ENCODE measurements around the gene ERN1. TPM values are rescaled to one million over a fixed set of nuclear protein-coding genes. Genes with fewer than 3 reads are reported as not detected.

Gene ERN1
- total RNA-seq, 4 donors from 2014 or later, result 9.7 to 27.5 (median 13.8) TPM

GRCh38 chr17:63996430-63997182 is 133.3 kb downstream of the ERN1 start:
- Histone ChIP-seq H3K9me3 (no peaks in the 10 kb centered on the region), H3K36me3 (no peaks in the 10 kb centered on the region), H3K4me3 (no peak overlapping the region), H3K27ac (peak overlapping the region in 1 of 4 donors; percentile 51), H3K4me1 (peaks cover 15 to 16% of the 10 kb centered on the region in 2 donors), H3K27me3 (peaks cover 12 to 23% (median 18%) of the 10 kb centered on the region in 3 donors)
- TF ChIP-seq CTCF (IDR thresholded peaks at IDR 0.05 in 4 of 5, conservative IDR thresholded peaks at IDR 0.05 in 1 of 5), result no peak
- TF ChIP-seq POLR2A (IDR thresholded peaks at IDR 0.05), result no peak
- DNase-seq (no peak), ATAC-seq (no peak)
- intact Hi-C loops (cut with DNase I; ENCODE audit: low total_unique reads), result no loop called here
- in situ Hi-C loops (cut with MboI; ENCODE audit: low sequenced_read_pairs in 4 of 4), result no loop called here

GRCh38 chr17:63995626-63996025 is 134.3 kb downstream of the ERN1 start:
- intact Hi-C loops (cut with DNase I; ENCODE audit: low total_unique reads), result no loop called here
- peaks cover 12 to 19% (median 15%) of the 10 kb centered on the region in 3 donors for H3K27me3 ChIP-seq

GRCh38 chr17:63993368-63993985 is 136.5 kb downstream of the ERN1 start:
- Histone ChIP-seq H3K27ac (no peak overlapping the region), H3K9me3 (no peaks in the 10 kb centered on the region), H3K27me3 (peaks cover 5 to 8% (median 7%) of the 10 kb centered on the region in 3 donors), H3K4me3 (no peak overlapping the region), H3K36me3 (no peaks in the 10 kb centered on the region), H3K4me1 (peaks cover 24 to 26% of the 10 kb centered on the region in 2 donors)
- in situ Hi-C loops (cut with MboI; ENCODE audit: low sequenced_read_pairs in 4 of 4) (no loop called here), intact Hi-C loops (cut with DNase I; ENCODE audit: low total_unique reads) (no loop called here)
- DNase-seq (no peak), ATAC-seq (no peak)
- TF ChIP-seq CTCF (IDR thresholded peaks at IDR 0.05 in 4 of 5, conservative IDR thresholded peaks at IDR 0.05 in 1 of 5), result no peak
- no peak for TF ChIP-seq POLR2A (IDR thresholded peaks at IDR 0.05)

More at GRCh38 chr17:63995626-63996025, 134.3 kb downstream of the ERN1 start:
- DNase-seq, result no peak
- ATAC-seq, result no peak
- Histone ChIP-seq H3K4me3 (no peak overlapping the region), H3K4me1 (peaks cover 19 to 20% of the 10 kb centered on the region in 2 donors), H3K36me3 (no peaks in the 10 kb centered on the region), H3K9me3 (no peaks in the 10 kb centered on the region), H3K27ac (no peak overlapping the region)
- no peak for TF ChIP-seq CTCF (IDR thresholded peaks at IDR 0.05 in 4 of 5, conservative IDR thresholded peaks at IDR 0.05 in 1 of 5)
- no peak for TF ChIP-seq POLR2A (IDR thresholded peaks at IDR 0.05)
- in situ Hi-C loops (cut with MboI; ENCODE audit: low sequenced_read_pairs in 4 of 4), result no loop called here

- Histone ChIP-seq H3K27me3 (no peaks in the 10 kb centered on the region), H3K4me3 (no peak overlapping the region), H3K36me3 (no peaks in the 10 kb centered on the region), H3K27ac (no peak overlapping the region), H3K9me3 (no peaks in the 10 kb centered on the region), H3K4me1 (peaks cover 27 to 28% of the 10 kb centered on the region in 2 donors)
- TF ChIP-seq POLR2A (IDR thresholded peaks at IDR 0.05) (no peak), CTCF (IDR thresholded peaks at IDR 0.05 in 4 of 5, conservative IDR thresholded peaks at IDR 0.05 in 1 of 5) (no peak)
- in situ Hi-C loops (cut with MboI; ENCODE audit: low sequenced_read_pairs in 4 of 4) (no loop called here), intact Hi-C loops (cut with DNase I; ENCODE audit: low total_unique reads) (loop anchor here (1.0 kb wide), 1 partner anchor 44 kb away; no protein-coding TSS in a partner anchor)
- DNase-seq, result no peak
- ATAC-seq, result no peak
Measured at GRCh38 chr17:63991611-63992010, 138.3 kb downstream of the ERN1 start.

Measured in gastrocnemius medialis (tissue), 4 donors.